OCI-LY7 (cell line): ENCODE data around the gene ZNF555.

Experiments used
- CTCF ChIP-seq: fragments of 200-600 bp; sonication (generic); conservative IDR thresholded peaks from 2 replicates; pipeline ENCODE4 v1.5.1; 2014; ENCODE audit warnings: mild to moderate bottlenecking, antibody characterized with exemption, low read length, moderate library complexity, mixed read lengths
- EZH2phosphoT487 ChIP-seq: fragments of 200-600 bp; sonication (generic); IDR thresholded peaks from 2 replicates; pipeline ENCODE4 v1.6.1; 2018; ENCODE audit warnings: low read depth, borderline replicate concordance, mild to moderate bottlenecking, mixed run types, antibody characterized with exemption, low read length, moderate library complexity, mixed read lengths

- no peak for TF ChIP-seq EZH2phosphoT487
- TF ChIP-seq CTCF = no peak
Measured at GRCh38 chr19:2877398-2878331, 36.4 kb downstream of the ZNF555 start.
